ENCODE results near the gene TMCC3. TPM values are rescaled to one million over a fixed set of nuclear protein-coding genes. Genes with fewer than 3 reads are reported as not detected.

TMCC3 gene
- total and polyA plus RNA-seq, 9 of the 15 experiments (the other 6 are each of a cell fraction or from before 2014, with no cell fraction given): not detected

DNA sequence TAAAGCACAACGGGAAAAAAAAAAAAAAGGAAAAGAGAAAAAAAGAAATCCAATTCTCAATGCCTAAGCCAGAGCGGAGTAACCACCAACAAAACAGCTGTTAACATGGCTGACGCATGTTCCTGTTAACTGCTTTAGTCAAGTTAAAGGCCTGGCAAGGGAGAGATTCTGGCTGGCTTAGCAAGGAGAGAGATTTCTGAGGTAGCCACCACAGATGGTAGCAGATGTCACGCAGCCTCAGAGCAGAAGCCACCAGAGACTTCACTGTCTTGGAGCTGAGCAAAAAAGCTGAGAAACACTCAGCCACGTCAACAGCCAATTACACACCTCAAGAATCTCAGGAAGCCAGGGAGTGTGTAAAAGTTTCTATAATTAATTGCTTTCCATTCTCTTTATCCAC lies 87.1 kb downstream of the TMCC3 start (continued):
- TF ChIP-seq ZNF3 (CRISPR knock-in tag; IDR thresholded peaks at IDR 0.05): no peak
- no peak for TF ChIP-seq ZNF384 (IDR thresholded peaks at IDR 0.05; ENCODE audit: low read depth, low read length)
- no peak for TF ChIP-seq POLR2AphosphoS2 (IDR thresholded peaks at IDR 0.05; ENCODE audit: low read length)
- no peak for TF ChIP-seq MED1 (CRISPR knock-in tag; IDR thresholded peaks at IDR 0.05; ENCODE audit: borderline replicate concordance)
- TF ChIP-seq, protein P1, sequence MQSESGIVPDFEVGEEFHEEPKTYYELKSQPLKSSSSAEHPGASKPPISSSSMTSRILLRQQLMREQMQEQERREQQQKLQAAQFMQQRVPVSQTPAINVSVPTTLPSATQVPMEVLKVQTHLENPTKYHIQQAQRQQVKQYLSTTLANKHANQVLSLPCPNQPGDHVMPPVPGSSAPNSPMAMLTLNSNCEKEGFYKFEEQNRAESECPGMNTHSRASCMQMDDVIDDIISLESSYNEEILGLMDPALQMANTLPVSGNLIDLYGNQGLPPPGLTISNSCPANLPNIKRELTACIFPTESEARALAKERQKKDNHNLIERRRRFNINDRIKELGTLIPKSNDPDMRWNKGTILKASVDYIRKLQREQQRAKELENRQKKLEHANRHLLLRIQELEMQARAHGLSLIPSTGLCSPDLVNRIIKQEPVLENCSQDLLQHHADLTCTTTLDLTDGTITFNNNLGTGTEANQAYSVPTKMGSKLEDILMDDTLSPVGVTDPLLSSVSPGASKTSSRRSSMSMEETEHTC (IDR thresholded peaks at IDR 0.05): no peak
- no peak for TF ChIP-seq NFIX (CRISPR knock-in tag; IDR thresholded peaks at IDR 0.05; ENCODE audit: low read depth)
- TF ChIP-seq, protein P2, sequence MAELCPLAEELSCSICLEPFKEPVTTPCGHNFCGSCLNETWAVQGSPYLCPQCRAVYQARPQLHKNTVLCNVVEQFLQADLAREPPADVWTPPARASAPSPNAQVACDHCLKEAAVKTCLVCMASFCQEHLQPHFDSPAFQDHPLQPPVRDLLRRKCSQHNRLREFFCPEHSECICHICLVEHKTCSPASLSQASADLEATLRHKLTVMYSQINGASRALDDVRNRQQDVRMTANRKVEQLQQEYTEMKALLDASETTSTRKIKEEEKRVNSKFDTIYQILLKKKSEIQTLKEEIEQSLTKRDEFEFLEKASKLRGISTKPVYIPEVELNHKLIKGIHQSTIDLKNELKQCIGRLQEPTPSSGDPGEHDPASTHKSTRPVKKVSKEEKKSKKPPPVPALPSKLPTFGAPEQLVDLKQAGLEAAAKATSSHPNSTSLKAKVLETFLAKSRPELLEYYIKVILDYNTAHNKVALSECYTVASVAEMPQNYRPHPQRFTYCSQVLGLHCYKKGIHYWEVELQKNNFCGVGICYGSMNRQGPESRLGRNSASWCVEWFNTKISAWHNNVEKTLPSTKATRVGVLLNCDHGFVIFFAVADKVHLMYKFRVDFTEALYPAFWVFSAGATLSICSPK (IDR thresholded peaks at IDR 0.05; ENCODE audit: borderline replicate concordance): no peak

DNA sequence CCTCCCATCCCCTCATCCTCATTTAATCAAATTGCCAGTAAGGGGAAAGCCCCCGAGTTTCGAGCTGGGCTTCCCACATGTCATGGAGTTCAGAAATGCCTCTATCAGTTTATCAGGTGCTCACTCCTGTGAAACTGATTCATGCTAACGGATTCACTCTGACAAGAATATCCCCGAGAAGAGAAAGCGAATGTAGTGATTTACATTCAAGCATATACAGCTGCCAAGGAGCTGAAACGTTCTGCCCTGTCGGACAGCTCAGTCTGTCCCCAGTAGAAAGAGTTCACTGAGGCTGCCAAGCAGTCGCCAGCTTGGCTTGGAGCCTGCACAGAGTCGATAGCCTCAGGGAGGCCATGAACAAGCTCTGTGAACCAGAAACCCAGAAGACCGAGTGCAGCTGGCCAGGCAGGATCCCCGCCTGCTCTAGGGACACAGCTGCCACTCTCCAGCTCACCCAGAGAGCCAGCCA lies 88.4 kb downstream of the TMCC3 start:
- H2AFZ ChIP-seq (ENCODE audit: low read depth, low read length): no peak overlapping the region
- intact Hi-C loops (cut with micrococcal nuclease) (no loop called here), in situ Hi-C loops (cut with MboI) (no loop called here)
- H3K4me1 ChIP-seq (replicated peaks in 1 of 2; ENCODE audit: control insufficient read depth in 2 of 2, insufficient read depth in 2 of 2, low read length in 2 of 2): no peaks in the 10 kb centered on the region
- TF ChIP-seq BACH1 (tag; IDR thresholded peaks at IDR 0.05) (no peak), ZNF778 (CRISPR knock-in tag; IDR thresholded peaks at IDR 0.05) (no peak), ZNF217 (CRISPR knock-in tag; IDR thresholded peaks at IDR 0.05) (no peak)
- H3K9me1 ChIP-seq (ENCODE audit: control insufficient read depth, insufficient read depth, low read length): no peaks in the 10 kb centered on the region
- DNase-seq (ENCODE audit: extremely low read depth in 1 of 4, low spot score in 3 of 4) (no peak), ATAC-seq (no peak), FAIRE-seq (no peak)
- POLR2A ChIA-PET: no interaction called here
- WGBS (ENCODE audit: insufficient coverage, low coverage, missing lambda C conversion rate): 0% methylated on average over 11 of the region's 11 CpGs
- no peaks in the 10 kb centered on the region for H3K79me2 ChIP-seq (ENCODE audit: control insufficient read depth, insufficient read depth, low read length)
- CTCF ChIA-PET (ENCODE audit: low intra/inter-chr PET ratio): no interaction called here
- no peak overlapping the region for H3K4me2 ChIP-seq (ENCODE audit: insufficient read depth, low read length)
- no peak overlapping the region for H3K9ac ChIP-seq (ENCODE audit: insufficient read depth in 1 of 2, low read depth in 2 of 2, low read length in 2 of 2)
- H4K20me1 ChIP-seq (replicated peaks; ENCODE audit: control insufficient read depth, insufficient read depth, low read length): no peaks in the 10 kb centered on the region
- H3K27ac ChIP-seq (ENCODE audit: extremely low read depth, low read depth, low read length): no peak overlapping the region
- BruUV-seq (replicated peaks): no TSS peak
- no peaks in the 10 kb centered on the region for H3K9me3 ChIP-seq (replicated peaks; ENCODE audit: control insufficient read depth, insufficient read depth, low read depth, low read length)
- peaks cover 25 to 43% of the 10 kb centered on the region in 2 experiments for H3K27me3 ChIP-seq (ENCODE audit: control insufficient read depth in 2 of 2, insufficient read depth in 2 of 2, low read length in 2 of 2)
- no peaks in the 10 kb centered on the region for H3K36me3 ChIP-seq (ENCODE audit: control insufficient read depth, insufficient read depth, low read length)
- H3K4me3 ChIP-seq: no peak overlapping the region

All from K562 (cell line).